ENCODE results near the gene AQP2. TPM values are rescaled to one million over a fixed set of nuclear protein-coding genes. Genes with fewer than 3 reads are reported as not detected.

Gene AQP2
- total and polyA plus RNA-seq, 2 of the 4 experiments (the other 2 are of a cell fraction), result not detected

DNA sequence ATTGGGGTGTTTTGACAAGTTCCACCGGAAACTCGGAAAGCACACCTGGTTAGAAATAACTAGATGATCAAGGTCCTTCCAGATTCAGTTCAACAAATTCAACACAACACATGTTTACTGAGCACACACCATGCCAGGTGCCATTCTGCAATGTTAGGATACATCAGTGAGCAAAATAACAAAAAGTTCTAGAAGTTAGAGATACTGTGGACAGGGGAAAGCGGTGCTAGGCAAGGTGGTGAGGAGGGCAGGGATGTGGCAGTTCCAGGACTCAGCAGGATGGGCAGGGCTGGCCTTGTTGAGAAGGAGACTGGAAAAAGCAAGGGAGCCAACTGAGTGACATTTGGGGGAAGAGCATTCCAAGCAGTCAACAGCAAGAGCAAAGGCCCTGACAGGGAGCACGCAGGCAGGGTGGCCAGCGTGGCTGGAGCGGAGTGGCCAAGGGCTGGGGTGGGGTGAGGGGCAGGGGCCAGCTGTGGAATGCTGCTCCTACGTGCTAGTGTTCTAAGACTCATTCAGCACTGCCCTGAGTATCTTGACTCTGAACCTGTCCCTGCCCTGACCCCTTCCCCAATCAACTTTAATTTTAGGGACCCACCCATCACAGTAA is 27.4 kb upstream of the AQP2 start:
- no peak overlapping the region for H2AFZ ChIP-seq (replicated peaks; ENCODE audit: low read length, poor library complexity)
- no TSS peak for BruUV-seq (replicated peaks)
- H4K20me1 ChIP-seq (ENCODE audit: insufficient read depth, low read length), result no peaks in the 10 kb centered on the region
- no peak overlapping the region for H2BK15ac ChIP-seq (ENCODE audit: low read depth, low read length)
- dilution Hi-C loops (cut with HindIII; ENCODE audit: low sequenced_read_pairs, unreplicated experiment) (no loop called here), intact Hi-C loops (cut with micrococcal nuclease) (no loop called here), in situ Hi-C loops (cut with MboI; ENCODE audit: low sequenced_read_pairs) (no loop called here)
- no peak overlapping the region for H2BK120ac ChIP-seq (ENCODE audit: low read depth, low read length)
- H3K27me3 ChIP-seq (ENCODE audit: control insufficient read depth, insufficient read depth, low read length), result no peaks in the 10 kb centered on the region
- H3K56ac ChIP-seq (ENCODE audit: extremely low read depth, insufficient read depth, low read length), result no peak overlapping the region
- ATAC-seq (ENCODE audit: low read depth) (no peak), DNase-seq (no peak)
- no peak overlapping the region for H2AK9ac ChIP-seq (replicated peaks; ENCODE audit: low read depth, low read length, poor library complexity)
- no peak overlapping the region for H2AK5ac ChIP-seq (ENCODE audit: low read depth, low read length)
- H3K9me3 ChIP-seq (ENCODE audit: control insufficient read depth, insufficient read depth, low read length), result no peaks in the 10 kb centered on the region
- no peak overlapping the region for H4K8ac ChIP-seq (ENCODE audit: low read depth in 2 of 2, low read length in 2 of 2)
- no peak overlapping the region for H3K9ac ChIP-seq (ENCODE audit: low read depth, low read length)
- TF ChIP-seq MXI1 (IDR thresholded peaks at IDR 0.05; ENCODE audit: borderline replicate concordance, low read depth, low read length) (no peak), RCOR1 (IDR thresholded peaks at IDR 0.05; ENCODE audit: insufficient replicate concordance, low read length) (no peak), CHD1 (IDR thresholded peaks at IDR 0.05; ENCODE audit: low read depth, low read length) (no peak), POLR2A (IDR thresholded peaks at IDR 0.05; ENCODE audit: low read depth, low read length) (no peak), CEBPB (IDR thresholded peaks at IDR 0.05; ENCODE audit: low read depth, low read length) (no peak), FOS (IDR thresholded peaks at IDR 0.05; ENCODE audit: low read depth, low read length) (no peak), BHLHE40 (IDR thresholded peaks at IDR 0.05; ENCODE audit: low read depth, low read length) (no peak), NFE2L2 (IDR thresholded peaks at IDR 0.05; ENCODE audit: low read depth, low read length) (no peak)
- TF ChIP-seq, protein P1, sequence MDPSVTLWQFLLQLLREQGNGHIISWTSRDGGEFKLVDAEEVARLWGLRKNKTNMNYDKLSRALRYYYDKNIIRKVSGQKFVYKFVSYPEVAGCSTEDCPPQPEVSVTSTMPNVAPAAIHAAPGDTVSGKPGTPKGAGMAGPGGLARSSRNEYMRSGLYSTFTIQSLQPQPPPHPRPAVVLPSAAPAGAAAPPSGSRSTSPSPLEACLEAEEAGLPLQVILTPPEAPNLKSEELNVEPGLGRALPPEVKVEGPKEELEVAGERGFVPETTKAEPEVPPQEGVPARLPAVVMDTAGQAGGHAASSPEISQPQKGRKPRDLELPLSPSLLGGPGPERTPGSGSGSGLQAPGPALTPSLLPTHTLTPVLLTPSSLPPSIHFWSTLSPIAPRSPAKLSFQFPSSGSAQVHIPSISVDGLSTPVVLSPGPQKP (IDR thresholded peaks at IDR 0.05; ENCODE audit: borderline replicate concordance, low read depth, low read length), result no peak
- TF ChIP-seq, protein P2, sequence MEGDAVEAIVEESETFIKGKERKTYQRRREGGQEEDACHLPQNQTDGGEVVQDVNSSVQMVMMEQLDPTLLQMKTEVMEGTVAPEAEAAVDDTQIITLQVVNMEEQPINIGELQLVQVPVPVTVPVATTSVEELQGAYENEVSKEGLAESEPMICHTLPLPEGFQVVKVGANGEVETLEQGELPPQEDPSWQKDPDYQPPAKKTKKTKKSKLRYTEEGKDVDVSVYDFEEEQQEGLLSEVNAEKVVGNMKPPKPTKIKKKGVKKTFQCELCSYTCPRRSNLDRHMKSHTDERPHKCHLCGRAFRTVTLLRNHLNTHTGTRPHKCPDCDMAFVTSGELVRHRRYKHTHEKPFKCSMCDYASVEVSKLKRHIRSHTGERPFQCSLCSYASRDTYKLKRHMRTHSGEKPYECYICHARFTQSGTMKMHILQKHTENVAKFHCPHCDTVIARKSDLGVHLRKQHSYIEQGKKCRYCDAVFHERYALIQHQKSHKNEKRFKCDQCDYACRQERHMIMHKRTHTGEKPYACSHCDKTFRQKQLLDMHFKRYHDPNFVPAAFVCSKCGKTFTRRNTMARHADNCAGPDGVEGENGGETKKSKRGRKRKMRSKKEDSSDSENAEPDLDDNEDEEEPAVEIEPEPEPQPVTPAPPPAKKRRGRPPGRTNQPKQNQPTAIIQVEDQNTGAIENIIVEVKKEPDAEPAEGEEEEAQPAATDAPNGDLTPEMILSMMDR (conservative IDR thresholded peaks at IDR 0.05; ENCODE audit: low read depth, low read length), result no peak
- no peak overlapping the region for H3K4ac ChIP-seq (ENCODE audit: low read depth, low read length)
- no peak overlapping the region for H4K5ac ChIP-seq (ENCODE audit: low read depth, low read length)
- H2BK20ac ChIP-seq (ENCODE audit: low read depth, low read length), result no peak overlapping the region
- no peak overlapping the region for H3K27ac ChIP-seq (ENCODE audit: insufficient read depth, low read length)
- no peak overlapping the region for H3K14ac ChIP-seq (replicated peaks; ENCODE audit: low read depth, low read length)
- peaks cover 9% of the 10 kb centered on the region; the same call in 1 of the 2 replicates for H3K9me1 ChIP-seq (ENCODE audit: insufficient read depth, low read length)
- no peak overlapping the region for H2BK5ac ChIP-seq (ENCODE audit: low read depth, low read length, poor library complexity, severe bottlenecking)
- H3K4me2 ChIP-seq (ENCODE audit: low read depth, low read length), result no peak overlapping the region
- ChIA-PET POLR2A (ENCODE audit: unreplicated experiment) (no interaction called here), CTCF (no interaction called here)
- no peak overlapping the region for H3K18ac ChIP-seq (ENCODE audit: low read depth, low read length)
- no peaks in the 10 kb centered on the region for H3K4me1 ChIP-seq (ENCODE audit: control insufficient read depth, insufficient read depth, low read length)
- H3K23ac ChIP-seq (ENCODE audit: low read depth, low read length), result no peak overlapping the region
- H3K79me1 ChIP-seq (ENCODE audit: low read depth in 1 of 2, low read length in 2 of 2), result no peaks in the 10 kb centered on the region; a peak in 1 of 4 replicates
- H3K4me3 ChIP-seq (ENCODE audit: insufficient read depth, low read depth, low read length), result no peak overlapping the region
- no peak overlapping the region for H4K91ac ChIP-seq (ENCODE audit: insufficient read depth, low read depth, low read length)
- no peaks in the 10 kb centered on the region for H3K36me3 ChIP-seq (ENCODE audit: control insufficient read depth, insufficient read depth, low read length)
- WGBS, 2 experiments (ENCODE audit: extremely low coverage in 2 of 2, insufficient read length in 1 of 2), result 100% methylated on average over 1 of the region's 7 CpGs; no CpG with 5 or more reads in 1 of the 2 experiments

All from IMR-90 (cell line).